IMR-90 (cell line): ENCODE measurements around the gene PIGU. TPM values are rescaled to one million over a fixed set of nuclear protein-coding genes. Genes with fewer than 3 reads are reported as not detected.

Experiments
- ATAC-seq: fragments of 200-7000 bp; cut with Tn5 transposase; 2 replicates; pipeline ENCODE4 v1.9.1; 2020; ENCODE audit warnings: low read depth, mild to moderate bottlenecking, moderate library complexity
- BruUV-seq: library from RNA; stranded (reverse); fragments of 400-500 nt; replicated peaks from 2 replicates; lab custom pipeline; 2021; lab: Mats Ljungman, UMichigan
- CTCF ChIA-PET: fragments of 300-600 bp; formaldehyde crosslinking; extraction: SDS; loops from one replicate; lab custom pipeline; 2021; ENCODE audit warnings: antibody characterized with exemption; lab: Yijun Ruan, JAX
- POLR2A ChIA-PET: fragments of 300-600 bp; sonication (Branson Sonifier 250); formaldehyde crosslinking; loops from one replicate; lab custom pipeline; 2022; ENCODE audit warnings: antibody characterized with exemption; ENCODE audit not compliant: unreplicated experiment; lab: Charles Lee
- DNase-seq: peaks from one replicate; pipeline ENCODE4 v3.0.0; 2013
- H2AFZ ChIP-seq: replicated peaks from 2 replicates; pipeline ENCODE3; 2013; ENCODE audit warnings: low read length, mild to moderate bottlenecking; ENCODE audit not compliant: poor library complexity
- H2AK5ac ChIP-seq: 2 replicates; pipeline ENCODE4 v1.6.1; 2013; ENCODE audit warnings: low read depth, low read length, inconsistent platforms
- H2AK9ac ChIP-seq: replicated peaks from 2 replicates; pipeline ENCODE3; 2013; ENCODE audit warnings: mild to moderate bottlenecking, low read depth, low read length, moderate library complexity; ENCODE audit not compliant: poor library complexity
- H2BK120ac ChIP-seq: 2 replicates; pipeline ENCODE4 v1.6.1; 2013; ENCODE audit warnings: low read depth, low read length, inconsistent platforms
- H2BK15ac ChIP-seq: 3 replicates; pipeline ENCODE4 v1.6.1; 2013; ENCODE audit warnings: low read depth, low read length, inconsistent platforms
- H2BK20ac ChIP-seq: 2 replicates; pipeline ENCODE4 v1.6.1; 2013; ENCODE audit warnings: low read depth, mild to moderate bottlenecking, inconsistent platforms, low read length, moderate library complexity
- H2BK5ac ChIP-seq: 2 replicates; pipeline ENCODE4 v1.6.1; 2013; ENCODE audit warnings: mild to moderate bottlenecking, low read depth, low read length, inconsistent platforms; ENCODE audit not compliant: poor library complexity, severe bottlenecking
- H3K14ac ChIP-seq: replicated peaks from 2 replicates; pipeline ENCODE4 v1.6.1; 2013; ENCODE audit warnings: low read depth, low read length, inconsistent platforms
- H3K18ac ChIP-seq: 2 replicates; pipeline ENCODE4 v1.6.1; 2013; ENCODE audit warnings: low read depth, low read length, control low read depth
- H3K23ac ChIP-seq: 2 replicates; pipeline ENCODE4 v1.6.1; 2013; ENCODE audit warnings: low read depth, low read length, inconsistent platforms
- H3K27ac ChIP-seq: 2 replicates; pipeline ENCODE4 v1.5.1; 2013; ENCODE audit warnings: mild to moderate bottlenecking, control low read depth, low read length; ENCODE audit not compliant: insufficient read depth
- H3K27me3 ChIP-seq: 2 replicates; pipeline ENCODE4 v1.6.1; 2013; ENCODE audit warnings: low read length; ENCODE audit not compliant: control insufficient read depth, insufficient read depth
- H3K36me3 ChIP-seq: 2 replicates; pipeline ENCODE4 v1.6.1; 2013; ENCODE audit warnings: low read length, mixed read lengths; ENCODE audit not compliant: control insufficient read depth, insufficient read depth
- H3K4ac ChIP-seq: 2 replicates; pipeline ENCODE4 v1.6.1; 2013; ENCODE audit warnings: low read depth, low read length, inconsistent platforms
- H3K4me1 ChIP-seq: 2 replicates; pipeline ENCODE4 v1.6.1; 2013; ENCODE audit warnings: low read length, mixed read lengths; ENCODE audit not compliant: control insufficient read depth, insufficient read depth
- H3K4me2 ChIP-seq: 2 replicates; pipeline ENCODE4 v1.6.1; 2013; ENCODE audit warnings: low read depth, mild to moderate bottlenecking, control low read depth, low read length, moderate library complexity
- H3K4me3 ChIP-seq: 2 replicates; pipeline ENCODE4 v1.5.1; 2013; ENCODE audit warnings: low read depth, mild to moderate bottlenecking, control low read depth, low read length, moderate library complexity; ENCODE audit not compliant: insufficient read depth
- H3K56ac ChIP-seq: 2 replicates; pipeline ENCODE4 v1.6.1; 2013; ENCODE audit warnings: low read length, inconsistent platforms; ENCODE audit not compliant: insufficient read depth; ENCODE audit errors: extremely low read depth
- H3K79me1 ChIP-seq, 2 experiments: 2 replicates each; pipeline ENCODE4 v1.6.1; 2013; ENCODE audit warnings: low read length in 2 of 2, inconsistent platforms in 1 of 2, low read depth in 1 of 2
- H3K9ac ChIP-seq: 2 replicates; pipeline ENCODE4 v1.6.1; 2013; ENCODE audit warnings: low read depth, low read length, control low read depth
- H3K9me1 ChIP-seq: 2 replicates; pipeline ENCODE4 v1.6.1; 2013; ENCODE audit warnings: low read length, inconsistent platforms; ENCODE audit not compliant: insufficient read depth
- H3K9me3 ChIP-seq: 2 replicates; pipeline ENCODE4 v1.6.1; 2013; ENCODE audit warnings: low read length; ENCODE audit not compliant: control insufficient read depth, insufficient read depth
- H4K20me1 ChIP-seq: 2 replicates; pipeline ENCODE4 v1.6.1; 2013; ENCODE audit warnings: low read length, inconsistent platforms; ENCODE audit not compliant: insufficient read depth
- H4K5ac ChIP-seq: 2 replicates; pipeline ENCODE4 v1.6.1; 2013; ENCODE audit warnings: mild to moderate bottlenecking, low read depth, low read length, control low read depth
- H4K8ac ChIP-seq, 2 experiments: 2 replicates each; pipeline ENCODE4 v1.6.1; 2013; ENCODE audit warnings: low read depth in 2 of 2, low read length in 2 of 2, control low read depth in 1 of 2, inconsistent platforms in 1 of 2
- H4K91ac ChIP-seq: 2 replicates; pipeline ENCODE4 v1.6.1; 2013; ENCODE audit warnings: low read depth, low read length, inconsistent platforms; ENCODE audit not compliant: insufficient read depth
- CEBPB ChIP-seq: IDR thresholded peaks from 2 replicates; pipeline ENCODE4 v1.6.1; 2012; ENCODE audit warnings: low read depth, low read length, improper control_type of control experiment
- CHD1 ChIP-seq: IDR thresholded peaks from 2 replicates; pipeline ENCODE4 v1.6.1; 2012; ENCODE audit warnings: low read depth, low read length, improper control_type of control experiment
- ELK1 ChIP-seq: fragments of 150-350 bp; IDR thresholded peaks from 2 replicates; pipeline ENCODE4 v1.6.1; 2016; ENCODE audit warnings: low read depth, mild to moderate bottlenecking, low read length, moderate library complexity, borderline replicate concordance
- FOS ChIP-seq: fragments of 150-350 bp; IDR thresholded peaks from 2 replicates; pipeline ENCODE4 v1.6.1; 2016; ENCODE audit warnings: low read depth, low read length
- MAFK ChIP-seq: IDR thresholded peaks from 2 replicates; pipeline ENCODE4 v1.6.1; 2012; ENCODE audit warnings: low read depth, low read length, improper control_type of control experiment
- MAZ ChIP-seq: IDR thresholded peaks from 2 replicates; pipeline ENCODE4 v1.6.1; 2012; ENCODE audit warnings: low read depth, mild to moderate bottlenecking, low read length, improper control_type of control experiment, moderate library complexity, borderline replicate concordance
- MXI1 ChIP-seq: IDR thresholded peaks from 2 replicates; pipeline ENCODE4 v1.6.1; 2012; ENCODE audit warnings: low read depth, mild to moderate bottlenecking, low read length, moderate library complexity, borderline replicate concordance
- NFE2L2 ChIP-seq: fragments of 150-350 bp; IDR thresholded peaks from 2 replicates; pipeline ENCODE4 v1.6.1; 2016; ENCODE audit warnings: low read depth, mild to moderate bottlenecking, low read length
- RAD21 ChIP-seq: IDR thresholded peaks from 2 replicates; pipeline ENCODE4 v1.6.1; 2012; ENCODE audit warnings: low read length, improper control_type of control experiment
- RCOR1 ChIP-seq: IDR thresholded peaks from 2 replicates; pipeline ENCODE4 v1.6.1; 2012; ENCODE audit warnings: mild to moderate bottlenecking, low read length, improper control_type of control experiment; ENCODE audit not compliant: insufficient replicate concordance
- RFX5 ChIP-seq: IDR thresholded peaks from 2 replicates; pipeline ENCODE4 v1.8.0; 2012; ENCODE audit warnings: low read depth, mild to moderate bottlenecking, low read length, moderate library complexity
- SMC3 ChIP-seq: fragments of 150-350 bp; IDR thresholded peaks from 2 replicates; pipeline ENCODE4 v1.6.1; 2016; ENCODE audit warnings: low read depth, mild to moderate bottlenecking, antibody characterized with exemption, low read length, moderate library complexity
- WGBS, 2 experiments: methylation state at CpG; one replicate each; pipeline versions ENCODE4 v1.1.5 to v1.1.7; 2013; ENCODE audit warnings: missing lambda C conversion rate in 2 of 2; ENCODE audit not compliant: insufficient read length in 1 of 2; ENCODE audit errors: extremely low coverage in 2 of 2; 5-methylcytosine and 5-hydroxymethylcytosine counted together
- dilution Hi-C: fragments of 300-500 bp; cut with HindIII; formaldehyde crosslinking; loops from one replicate; pipeline ENCODE4 v1.14.3; 2018; ENCODE audit warnings: low sequenced_read_pairs; ENCODE audit not compliant: unreplicated experiment
- in situ Hi-C: fragments of 300-500 bp; cut with MboI; formaldehyde crosslinking; loops from 3 replicates; pipeline ENCODE4 v1.14.3; 2019; ENCODE audit warnings: low sequenced_read_pairs, inconsistent platforms, mixed read lengths
- intact Hi-C: fragments of 100-400 bp; cut with micrococcal nuclease; formaldehyde crosslinking; loops from 2 replicates; pipeline ENCODE4 v1.10.0; 2022
- polyA plus RNA-seq, 3 experiments: library from polyadenylated mRNA; depleted of rRNA; stranded (reverse); fragments of >200 nt; gene quantifications; 2 replicates each; pipeline ENCODE4 v1.2.3, GENCODE V29; 2012; ENCODE audit warnings: low replicate concordance in 1 of 3
- total RNA-seq: library from RNA; depleted of rRNA; stranded (reverse); fragments of >200 nt; gene quantifications from 2 replicates; pipeline ENCODE4 v1.2.3, GENCODE V29; 2012

Gene PIGU
- total and polyA plus RNA-seq, 2 of the 4 experiments (the other 2 are of a cell fraction), result 11.1 to 31.1 TPM

GRCh38 chr20:34629904-34630303 lies 47.0 kb downstream of the PIGU start:
- in situ Hi-C loops (no loop called here), intact Hi-C loops (no loop called here), dilution Hi-C loops (no loop called here)
- H2BK15ac ChIP-seq, result no peak overlapping the region
- H3K27ac ChIP-seq, result no peak overlapping the region
- H3K4me3 ChIP-seq, result no peak overlapping the region
- no peaks in the 10 kb centered on the region for H3K27me3 ChIP-seq
- ChIA-PET POLR2A (no interaction called here), CTCF (interaction anchor here (0.6 kb wide), 1 partner anchor 376 kb away, joined by 3 read pairs; no protein-coding TSS in a partner anchor)
- H3K9me3 ChIP-seq, result no peaks in the 10 kb centered on the region
- no peaks in the 10 kb centered on the region for H4K20me1 ChIP-seq
- no peak overlapping the region for H2BK5ac ChIP-seq
- no peak overlapping the region for H4K8ac ChIP-seq
- H3K23ac ChIP-seq, result no peak overlapping the region
- H3K9me1 ChIP-seq, result peaks cover 2% of the 10 kb centered on the region; the same call in 1 of the 2 replicates
- no peak overlapping the region for H2AFZ ChIP-seq
- no peak overlapping the region for H4K5ac ChIP-seq
- ATAC-seq (no peak), DNase-seq (no peak)
- H3K4me1 ChIP-seq, result no peaks in the 10 kb centered on the region
- WGBS, 2 experiments, result no CpG with 5 or more reads among the region's 1 CpG
- H2BK20ac ChIP-seq, result no peak overlapping the region
- 0 out of 2 replicates have a peak, but pooled peaks cover 3% of the 10 kb centered on the region for H3K36me3 ChIP-seq
- BruUV-seq, result no TSS peak
- H3K18ac ChIP-seq, result no peak overlapping the region
- no peak overlapping the region for H2AK5ac ChIP-seq
- H2BK120ac ChIP-seq, result no peak overlapping the region
- TF ChIP-seq CEBPB (no peak), FOS (no peak), ELK1 (no peak), RCOR1 (no peak), MAFK (no peak), CHD1 (no peak), RAD21 (no peak), NFE2L2 (no peak), MXI1 (no peak), SMC3 (no peak), MAZ (no peak), RFX5 (no peak)
- H3K56ac ChIP-seq, result no peak overlapping the region
- H4K91ac ChIP-seq, result no peak overlapping the region
- no peak overlapping the region for H3K9ac ChIP-seq
- no peak overlapping the region for H3K4ac ChIP-seq
- no peak overlapping the region for H2AK9ac ChIP-seq
- H3K14ac ChIP-seq, result no peak overlapping the region
- no peak overlapping the region for H3K4me2 ChIP-seq
- peaks cover 0 to 3% of the 10 kb centered on the region in 2 experiments; a peak in 1 of 4 replicates for H3K79me1 ChIP-seq
